Measurements from ENCODE around the gene UBE3B. TPM values are rescaled to one million over a fixed set of nuclear protein-coding genes. Genes with fewer than 3 reads are reported as not detected.
"Not testable (repeated sequence)": the region's sequence is repeated elsewhere in the genome, so short reads cannot be mapped to it uniquely, and the experiment has no call there.

Gene UBE3B
- total RNA-seq, 1 donor from 2014 or later, result 41.4 TPM

GRCh38 chr12:109439181-109439580 is 38.3 kb upstream of the UBE3B start:
- Mint-ChIP-seq H3K4me3 (no peak overlapping the region), H3K9me3 (no peaks in the 10 kb centered on the region), H3K27me3 (ENCODE audit: low read depth) (no peaks in the 10 kb centered on the region), H3K27ac (no peak overlapping the region), H3K4me1 (peaks cover 11% of the 10 kb centered on the region), H3K36me3 (no peaks in the 10 kb centered on the region)
- DNase-seq (ENCODE audit: low spot score in 2 of 2, unreplicated experiment in 2 of 2), result no peak
- no peak for TF ChIP-seq CTCF (IDR thresholded peaks at IDR 0.05; ENCODE audit: unreplicated experiment)

DNA sequence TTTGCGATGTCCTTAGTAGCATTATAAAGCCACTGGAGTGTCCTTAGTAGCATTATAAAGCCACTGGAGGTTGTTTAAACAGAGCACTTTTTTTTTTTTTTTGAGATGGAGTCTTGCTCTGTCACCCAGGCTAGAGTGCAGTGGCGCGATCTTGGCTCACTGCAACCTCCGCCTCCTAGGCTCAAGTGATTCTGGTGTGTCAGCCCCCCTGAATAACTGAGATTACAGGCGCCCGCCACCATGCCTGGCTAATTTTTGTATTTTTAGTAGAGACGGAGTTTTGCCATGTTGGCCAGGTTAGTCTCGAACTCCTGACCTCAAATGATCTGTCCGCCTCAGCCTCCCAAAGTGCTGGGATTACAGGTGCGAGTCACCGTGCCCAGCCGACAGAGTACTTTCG is 37.5 kb upstream of the UBE3B start:
- peaks cover 11% of the 10 kb centered on the region for H3K4me1 Mint-ChIP-seq
- not testable (repeated sequence) for H3K9me3 Mint-ChIP-seq; DNase-seq (ENCODE audit: low spot score in 2 of 2, unreplicated experiment in 2 of 2); H3K36me3 Mint-ChIP-seq; H3K4me3 Mint-ChIP-seq; H3K27me3 Mint-ChIP-seq (ENCODE audit: low read depth); H3K27ac Mint-ChIP-seq

GRCh38 chr12:109440851-109441490 is 36.5 kb upstream of the UBE3B start:
- DNase-seq (ENCODE audit: low spot score in 2 of 2, unreplicated experiment in 2 of 2), result no peak
- H3K4me3 Mint-ChIP-seq, result no peak overlapping the region
- H3K27ac Mint-ChIP-seq, result no peak overlapping the region
- H3K4me1 Mint-ChIP-seq, result peaks cover 6% of the 10 kb centered on the region
- H3K36me3 Mint-ChIP-seq, result peaks cover 7% of the 10 kb centered on the region
- H3K9me3 Mint-ChIP-seq, result no peaks in the 10 kb centered on the region
- no peaks in the 10 kb centered on the region for H3K27me3 Mint-ChIP-seq (ENCODE audit: low read depth)
- TF ChIP-seq CTCF (IDR thresholded peaks at IDR 0.05; ENCODE audit: unreplicated experiment), result no peak

- Mint-ChIP-seq H3K27ac (no peak overlapping the region), H3K4me3 (no peak overlapping the region), H3K27me3 (ENCODE audit: low read depth) (no peaks in the 10 kb centered on the region), H3K36me3 (peaks cover 7% of the 10 kb centered on the region), H3K9me3 (no peaks in the 10 kb centered on the region), H3K4me1 (peaks cover 6% of the 10 kb centered on the region)
- no peak for TF ChIP-seq CTCF (IDR thresholded peaks at IDR 0.05; ENCODE audit: unreplicated experiment)
- DNase-seq (ENCODE audit: low spot score in 2 of 2, unreplicated experiment in 2 of 2), result no peak
Observed at GRCh38 chr12:109443794-109444193, 33.6 kb upstream of the UBE3B start.

- DNase-seq (ENCODE audit: low spot score in 2 of 2, unreplicated experiment in 2 of 2), result no peak
- Mint-ChIP-seq H3K9me3 (no peaks in the 10 kb centered on the region), H3K4me1 (peaks cover 6% of the 10 kb centered on the region), H3K27me3 (ENCODE audit: low read depth) (no peaks in the 10 kb centered on the region), H3K27ac (no peak overlapping the region), H3K4me3 (no peak overlapping the region), H3K36me3 (peaks cover 7% of the 10 kb centered on the region)
- no peak for TF ChIP-seq CTCF (IDR thresholded peaks at IDR 0.05; ENCODE audit: unreplicated experiment)
Observed at GRCh38 chr12:109444259-109444658, 33.2 kb upstream of the UBE3B start.

DNA sequence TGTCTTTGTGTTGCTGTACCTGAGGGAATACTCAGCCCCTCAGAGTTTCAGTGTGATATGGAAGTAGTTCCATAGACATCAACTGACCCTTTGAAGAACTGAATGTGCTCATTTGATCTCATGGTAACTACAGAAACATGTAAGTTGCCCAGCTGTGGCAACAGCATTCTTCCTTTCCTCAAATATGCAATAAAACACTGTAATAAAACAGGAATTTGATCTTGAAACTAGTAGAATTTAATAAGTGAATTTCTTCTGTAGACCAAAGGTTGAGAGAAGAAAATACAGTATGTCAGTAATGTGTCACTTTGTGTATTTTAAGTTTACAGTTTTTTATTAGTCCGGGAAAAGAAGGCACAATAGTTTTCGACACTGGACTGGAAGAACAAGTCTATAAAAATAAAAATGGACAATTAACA is 32.2 kb upstream of the UBE3B start:
- Mint-ChIP-seq H3K27me3 (ENCODE audit: low read depth) (no peaks in the 10 kb centered on the region), H3K27ac (no peak overlapping the region)

More for the DNA sequence above, 32.2 kb upstream of the UBE3B start:
- TF ChIP-seq CTCF (IDR thresholded peaks at IDR 0.05; ENCODE audit: unreplicated experiment), result no peak
- no peaks in the 10 kb centered on the region for H3K9me3 Mint-ChIP-seq
- H3K4me3 Mint-ChIP-seq, result no peak overlapping the region
- DNase-seq (ENCODE audit: low spot score in 2 of 2, unreplicated experiment in 2 of 2), result no peak
- H3K4me1 Mint-ChIP-seq, result peaks cover 6% of the 10 kb centered on the region
- peaks cover 10% of the 10 kb centered on the region for H3K36me3 Mint-ChIP-seq

All from mesothelial cell of epicardium (in vitro differentiated cells).